Right lobe of liver (tissue), 6 donors: ENCODE measurements around the gene DDX10. TPM values are rescaled to one million over a fixed set of nuclear protein-coding genes. Genes with fewer than 3 reads are reported as not detected.

Experiments
- ATAC-seq, 4 donors: fragments of 200-7000 bp; cut with Tn5 transposase; one replicate each; pipeline ENCODE4 v1.9.1; 2020; ENCODE audit warnings: mild to moderate bottlenecking in 4 of 4, moderate library complexity in 4 of 4
- DNase-seq, 3 donors: peaks; one replicate each; pipeline ENCODE4 v3.0.0-alpha.2; 2020
- H3K27ac ChIP-seq, 3 donors: fragments of 200-600 bp; one replicate each; pipeline ENCODE4 v1.8.0; 2022
- H3K27me3 ChIP-seq, 2 donors: fragments of 200-600 bp; one replicate each; pipeline ENCODE4 v1.8.0; 2022
- H3K36me3 ChIP-seq, 4 donors: fragments of 200-600 bp; sonication (generic) in 1 of 4; one replicate each; pipeline versions ENCODE4 v1.5.1 to v1.8.0; 2017 to 2022; ENCODE audit warnings: control low read depth in 1 of 4
- H3K4me1 ChIP-seq, 4 donors: fragments of 200-600 bp; sonication (generic) in 1 of 4; one replicate each; pipeline versions ENCODE4 v1.5.1 to v1.8.0; 2017 to 2022; ENCODE audit warnings: control low read depth in 1 of 4
- H3K4me3 ChIP-seq, 3 donors: fragments of 200-600 bp; one replicate each; pipeline ENCODE4 v1.8.0; 2022
- H3K9me3 ChIP-seq, 4 donors: fragments of 200-600 bp; sonication (generic) in 1 of 4; one replicate each; pipeline versions ENCODE4 v1.5.1 to v1.8.0; 2017 to 2022; ENCODE audit warnings: control low read depth in 1 of 4
- CTCF ChIP-seq, 4 donors: fragments of 200-600 bp in 3 of 4; fragments of 450-650 bp in 1 of 4; IDR thresholded peaks; one replicate each; pipeline versions ENCODE4 v1.5.1 to v1.8.0; 2016 to 2022; ENCODE audit warnings: antibody characterized with exemption in 4 of 4, mild to moderate bottlenecking in 2 of 4
- POLR2A ChIP-seq: fragments of 450-650 bp; IDR thresholded peaks from one replicate; pipeline ENCODE4 v1.6.1; 2017; ENCODE audit warnings: antibody characterized with exemption, mild to moderate bottlenecking
- WGBS: methylation state at CpG from one replicate; pipeline ENCODE4 v1.1.6; 2018; ENCODE audit warnings: low coverage, low lambda C conversion rate; ENCODE audit not compliant: insufficient coverage; ENCODE audit errors: missing lambda C conversion rate; 5-methylcytosine and 5-hydroxymethylcytosine counted together
- intact Hi-C, 2 donors: fragments of 100-400 bp; cut with DNase I; formaldehyde crosslinking; loops; one replicate each; pipeline versions ENCODE4 v1.11.2 to v1.14.1; 2022
- long read RNA-seq: library from polyadenylated mRNA; unstranded; transcript quantifications from one replicate; pipeline ENCODE4 v2.0.0, GENCODE V29; 2019
- total RNA-seq, 6 experiments: library from RNA; depleted of rRNA in 2 of 6; stranded (reverse); fragments of >200 nt in 2 of 6; fragmentation: NEBNext Ultra II Directional in 3 of 6; extraction: Animal tissue kit (Norgen Biotek cat#: 25700) in 3 of 6; gene quantifications; one replicate each; pipeline versions ENCODE4 v1.1.0 to v1.2.4, GENCODE V29; 2016 to 2023
- donor health status: DM: no; HTN: yes; CAD: no.
- donor health status: DM: no; HTN: no; CAD: no.
- donor health status: DM: no; HTN: no; CAD: no.
- donor health status: DM: no; HTN: yes; CAD: no.
- donor health status: DM: no; HTN: yes; CAD: no.

The DDX10 gene
- total RNA-seq = 10 to 100 TPM in 4 of 6 experiments, 1 to 10 TPM in 2; 7.4 to 13.6 (median 11.3) TPM
- long read RNA-seq, partial matches to known transcripts = 3 of 3 reads
- long read RNA-seq, other reads (novel, unspliced or antisense) = 0 of 3 reads

GRCh38 chr11:108664730-108665525 lies at the start of gene DDX10:
DDX10 (plus strand) TSS chr11:108665069; CDS start chr11:108665154, 85 bp downstream.
- ATAC-seq (peak; percentile 99), DNase-seq (peak; percentile 97 to 99 (median 98))
- Histone ChIP-seq H3K4me1 (peaks cover 0 to 17% (median 0%) of the 10 kb centered on the region in 4 donors), H3K4me3 (peak within 1 kb of the TSS; percentile 79 to 94 (median 81)), H3K9me3 (no peaks in the 10 kb centered on the region), H3K27me3 (no peaks in the 10 kb centered on the region), H3K36me3 (no peaks in the 10 kb centered on the region), H3K27ac (peak within 1 kb of the TSS in 2 of 3 donors; percentile 52 to 59)
- WGBS = under 1% methylated on average over 40 of the region's 61 CpGs
- TF ChIP-seq CTCF (IDR thresholded peaks at IDR 0.05) (peak in 2 of 4 donors; percentile 2 to 14), POLR2A (peak; percentile 66)
- intact Hi-C loops = no loop called here

- Histone ChIP-seq H3K36me3 (no peaks in the 10 kb centered on the region), H3K27ac (no peak overlapping the region), H3K9me3 (no peaks in the 10 kb centered on the region), H3K4me1 (no peaks in the 10 kb centered on the region), H3K27me3 (no peaks in the 10 kb centered on the region), H3K4me3 (no peak overlapping the region)
- 63% methylated on average over 3 of the region's 3 CpGs for WGBS
- ATAC-seq (no peak), DNase-seq (no peak)
- intact Hi-C loops = no loop called here
- TF ChIP-seq CTCF (IDR thresholded peaks at IDR 0.05) (no peak), POLR2A (no peak)
Observed at GRCh38 chr11:108616549-108616948, 48.3 kb upstream of the DDX10 start.

- Histone ChIP-seq H3K36me3 (no peaks in the 10 kb centered on the region), H3K4me1 (no peaks in the 10 kb centered on the region), H3K27me3 (no peaks in the 10 kb centered on the region), H3K27ac (no peak overlapping the region), H3K4me3 (no peak overlapping the region), H3K9me3 (no peaks in the 10 kb centered on the region)
- ATAC-seq (no peak), DNase-seq (no peak)
- WGBS = 78% methylated on average over 4 of the region's 4 CpGs
- intact Hi-C loops = no loop called here
- TF ChIP-seq CTCF (IDR thresholded peaks at IDR 0.05) = no peak
- TF ChIP-seq POLR2A = no peak
Observed at GRCh38 chr11:108617055-108617454, 47.8 kb upstream of the DDX10 start.

- no peak overlapping the region for H3K4me3 ChIP-seq
- 75% methylated on average over 1 of the region's 1 CpG for WGBS
- no peaks in the 10 kb centered on the region for H3K9me3 ChIP-seq
- TF ChIP-seq CTCF (IDR thresholded peaks at IDR 0.05) (no peak), POLR2A (no peak)
- no peak for ATAC-seq
- no peaks in the 10 kb centered on the region for H3K36me3 ChIP-seq
- no peak overlapping the region for H3K27ac ChIP-seq
- no peaks in the 10 kb centered on the region for H3K4me1 ChIP-seq
- H3K27me3 ChIP-seq = no peaks in the 10 kb centered on the region
- intact Hi-C loops = no loop called here
- no peak for DNase-seq
Observed at GRCh38 chr11:108618529-108618928, 46.3 kb upstream of the DDX10 start.
